NOMO-1 treated with DMSO at 0.1 percent for 48 hours (cell line): Measurements from ENCODE around the gene NPL.
A peak's percentile ranks its signal among the peaks of the same experiment; 100 is the strongest.

Experiments
- DNase-seq: peaks from one replicate; lab custom pipeline; 2025; ENCODE audit not compliant: unreplicated experiment; lab: John Stamatoyannopoulos, UW

The NPL gene

GRCh38 chr1:182789138-182790076 is at the start of gene NPL:
TSS of gene NPL (plus strand) at chr1:182789773. CDS start at chr1:182794372, 4,599 bp downstream.
- DNase-seq: peak; percentile 68

- DNase-seq: no peak
Measured at GRCh38 chr1:182740120-182740519, 49.5 kb upstream of the NPL start.

- no peak for DNase-seq
Measured at GRCh38 chr1:182742780-182743179, 46.8 kb upstream of the NPL start.

GRCh38 chr1:182752077-182752988 is 37.2 kb upstream of the NPL start:
- DNase-seq: no peak

- DNase-seq: no peak
Measured at GRCh38 chr1:182754087-182754486, 35.5 kb upstream of the NPL start.

GRCh38 chr1:182754543-182755314 is 34.8 kb upstream of the NPL start:
- no peak for DNase-seq

GRCh38 chr1:182755632-182756031 is 33.9 kb upstream of the NPL start:
- no peak for DNase-seq

- DNase-seq: no peak
Measured at GRCh38 chr1:182756423-182756822, 33.1 kb upstream of the NPL start.

- DNase-seq: no peak
Measured at GRCh38 chr1:182761396-182762395, 27.9 kb upstream of the NPL start.

GRCh38 chr1:182762536-182762935 is 27.0 kb upstream of the NPL start:
- no peak for DNase-seq

- no peak for DNase-seq
Measured at GRCh38 chr1:182764029-182764727, 25.4 kb upstream of the NPL start.

- no peak for DNase-seq
Measured at GRCh38 chr1:182765391-182765790, 24.2 kb upstream of the NPL start.

- no peak for DNase-seq
Measured at GRCh38 chr1:182766050-182766449, 23.5 kb upstream of the NPL start.

GRCh38 chr1:182766881-182767645 is 22.5 kb upstream of the NPL start:
- DNase-seq: no peak

GRCh38 chr1:182768963-182769362 is 20.6 kb upstream of the NPL start:
- no peak for DNase-seq

GRCh38 chr1:182770232-182770631 is 19.3 kb upstream of the NPL start:
- no peak for DNase-seq

GRCh38 chr1:182771187-182771984 is 18.2 kb upstream of the NPL start:
- no peak for DNase-seq

GRCh38 chr1:182777386-182777785 is 12.2 kb upstream of the NPL start:
- DNase-seq: no peak
